Hepatocyte (in vitro differentiated cells): ENCODE measurements around the gene MAP4. TPM values are rescaled to one million over a fixed set of nuclear protein-coding genes. Genes with fewer than 3 reads are reported as not detected.

Experiments used
- DNase-seq: peaks from one replicate; pipeline ENCODE4 v3.0.0-alpha.2; 2016; ENCODE audit warnings: low spot score
- H2AFZ ChIP-seq: fragments of 200-600 bp; sonication (generic); 2 replicates; pipeline ENCODE4 v1.6.0; 2016; ENCODE audit warnings: antibody characterized with exemption, mild to moderate bottlenecking
- H3K27ac ChIP-seq: fragments of 200-600 bp; sonication (generic); 2 replicates; pipeline ENCODE4 v1.5.1; 2016; ENCODE audit warnings: mild to moderate bottlenecking
- H3K27me3 ChIP-seq: fragments of 200-600 bp; sonication (generic); 2 replicates; pipeline ENCODE4 v1.6.1; 2016
- H3K36me3 ChIP-seq: fragments of 200-600 bp; sonication (generic); replicated peaks from 2 replicates; pipeline ENCODE4 v1.5.1; 2016; ENCODE audit warnings: low read depth; ENCODE audit not compliant: insufficient read depth
- H3K4me1 ChIP-seq: fragments of 200-600 bp; sonication (generic); 2 replicates; pipeline ENCODE4 v1.5.1; 2016; ENCODE audit warnings: mild to moderate bottlenecking, moderate library complexity; ENCODE audit not compliant: insufficient read depth
- H3K4me2 ChIP-seq: fragments of 200-600 bp; sonication (generic); 2 replicates; pipeline ENCODE4 v1.6.0; 2016
- H3K4me3 ChIP-seq: fragments of 200-600 bp; sonication (generic); 2 replicates; pipeline ENCODE4 v1.5.1; 2016; ENCODE audit warnings: mild to moderate bottlenecking
- H3K79me2 ChIP-seq: fragments of 200-600 bp; sonication (generic); 2 replicates; pipeline ENCODE4 v1.6.0; 2017; ENCODE audit warnings: mild to moderate bottlenecking
- H3K9me2 ChIP-seq: fragments of 200-600 bp; sonication (generic); replicated peaks from 2 replicates; pipeline ENCODE4 v1.6.0; 2017; ENCODE audit warnings: mild to moderate bottlenecking; ENCODE audit not compliant: insufficient read depth
- H3K9me3 ChIP-seq: fragments of 200-600 bp; sonication (generic); 2 replicates; pipeline ENCODE4 v1.5.1; 2016; ENCODE audit warnings: low read depth, mild to moderate bottlenecking
- H4K20me1 ChIP-seq: fragments of 200-600 bp; sonication (generic); 2 replicates; pipeline ENCODE4 v1.6.0; 2016; ENCODE audit warnings: mild to moderate bottlenecking; ENCODE audit not compliant: insufficient read depth, poor library complexity, severe bottlenecking
- EZH2 ChIP-seq: fragments of 200-600 bp; sonication (generic); IDR thresholded peaks from 2 replicates; pipeline ENCODE4 v1.6.1; 2016; ENCODE audit warnings: antibody characterized with exemption, mild to moderate bottlenecking, borderline replicate concordance
- EZH2phosphoT487 ChIP-seq: fragments of 200-600 bp; sonication (generic); IDR thresholded peaks from one replicate; pipeline ENCODE4 v1.6.1; 2018; ENCODE audit warnings: antibody characterized with exemption, mild to moderate bottlenecking, low read depth, moderate library complexity; ENCODE audit not compliant: unreplicated experiment, severe bottlenecking
- WGBS: methylation state at CpG from one replicate; pipeline ENCODE4 v1.1.6; 2016; ENCODE audit warnings: low lambda C conversion rate; ENCODE audit errors: missing lambda C conversion rate; 5-methylcytosine and 5-hydroxymethylcytosine counted together
- polyA plus RNA-seq: library from polyadenylated mRNA; unstranded; fragments of >200 nt; fragmentation: Nextera tagmentation; extraction: Ambion mirVana; gene quantifications from 2 replicates; pipeline ENCODE4 v1.2.1, GENCODE V29; 2016
- total RNA-seq: library from RNA; depleted of rRNA; stranded (reverse); fragments of >200 nt; gene quantifications from 2 replicates; pipeline ENCODE4 v1.2.3, GENCODE V29; 2014
- TF ChIP-seq, protein P1 (sequence below): fragments of 200-600 bp; sonication (generic); IDR thresholded peaks from 2 replicates; pipeline ENCODE4 v1.5.1; 2016; ENCODE audit warnings: antibody characterized with exemption, mild to moderate bottlenecking; ENCODE audit not compliant: poor library complexity

MAP4 gene
- total and polyA plus RNA-seq, 2 experiments from 2014 or later, result 85.5 to 91.3 TPM

DNA sequence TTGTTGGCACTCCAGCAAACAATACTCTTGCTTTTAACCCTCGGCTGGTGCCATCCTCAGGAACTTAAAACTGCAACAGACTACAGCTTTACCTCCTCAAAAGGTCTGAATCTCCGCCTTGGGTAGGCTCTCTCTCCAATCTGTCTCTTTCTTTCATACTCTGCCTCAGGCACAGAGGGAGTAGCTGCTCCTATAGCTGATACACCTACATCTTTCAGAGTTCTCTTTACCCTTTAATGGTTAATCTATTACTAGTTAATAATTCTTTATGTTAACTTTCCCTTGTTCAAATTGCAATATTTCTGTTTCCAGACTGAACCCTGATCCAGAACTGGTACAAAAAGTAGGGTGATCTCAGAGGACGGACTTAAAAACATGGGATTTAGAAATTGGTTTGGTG lies 66.2 kb downstream of the MAP4 start:
- WGBS, result 84% methylated on average over 3 of the region's 3 CpGs
- Histone ChIP-seq H3K27ac (no peak overlapping the region), H3K36me3 (no peaks in the 10 kb centered on the region), H2AFZ (no peak overlapping the region), H3K79me2 (peaks cover 28% of the 10 kb centered on the region), H3K4me3 (no peak overlapping the region), H3K4me2 (no peak overlapping the region), H3K4me1 (peaks cover 3% of the 10 kb centered on the region), H3K9me2 (no peaks in the 10 kb centered on the region), H3K27me3 (no peaks in the 10 kb centered on the region), H3K9me3 (no peaks in the 10 kb centered on the region), H4K20me1 (no peaks in the 10 kb centered on the region)
- DNase-seq, result no peak
- TF ChIP-seq EZH2 (no peak), EZH2phosphoT487 (no peak)
- TF ChIP-seq, protein P1, sequence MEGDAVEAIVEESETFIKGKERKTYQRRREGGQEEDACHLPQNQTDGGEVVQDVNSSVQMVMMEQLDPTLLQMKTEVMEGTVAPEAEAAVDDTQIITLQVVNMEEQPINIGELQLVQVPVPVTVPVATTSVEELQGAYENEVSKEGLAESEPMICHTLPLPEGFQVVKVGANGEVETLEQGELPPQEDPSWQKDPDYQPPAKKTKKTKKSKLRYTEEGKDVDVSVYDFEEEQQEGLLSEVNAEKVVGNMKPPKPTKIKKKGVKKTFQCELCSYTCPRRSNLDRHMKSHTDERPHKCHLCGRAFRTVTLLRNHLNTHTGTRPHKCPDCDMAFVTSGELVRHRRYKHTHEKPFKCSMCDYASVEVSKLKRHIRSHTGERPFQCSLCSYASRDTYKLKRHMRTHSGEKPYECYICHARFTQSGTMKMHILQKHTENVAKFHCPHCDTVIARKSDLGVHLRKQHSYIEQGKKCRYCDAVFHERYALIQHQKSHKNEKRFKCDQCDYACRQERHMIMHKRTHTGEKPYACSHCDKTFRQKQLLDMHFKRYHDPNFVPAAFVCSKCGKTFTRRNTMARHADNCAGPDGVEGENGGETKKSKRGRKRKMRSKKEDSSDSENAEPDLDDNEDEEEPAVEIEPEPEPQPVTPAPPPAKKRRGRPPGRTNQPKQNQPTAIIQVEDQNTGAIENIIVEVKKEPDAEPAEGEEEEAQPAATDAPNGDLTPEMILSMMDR, result no peak

DNA sequence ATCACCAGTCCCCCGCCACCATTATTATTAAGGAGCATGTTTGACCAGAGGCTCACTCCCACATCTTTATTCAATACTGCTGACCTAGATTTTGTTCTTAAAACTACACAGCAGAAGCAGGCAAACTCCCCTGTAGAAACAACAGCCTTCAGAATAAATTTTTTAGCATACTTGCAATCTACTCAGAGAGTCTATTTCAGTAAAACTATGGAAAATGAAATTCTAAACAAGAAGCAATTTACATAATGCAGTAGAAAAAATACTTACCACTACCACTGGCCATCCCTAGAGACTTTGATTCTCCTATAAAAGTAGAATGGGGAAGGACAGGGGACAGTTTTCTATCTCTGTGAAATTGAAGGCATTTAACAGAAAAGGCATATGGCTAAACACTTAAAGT lies 76.0 kb downstream of the MAP4 start:
- H3K36me3 ChIP-seq, result no peaks in the 10 kb centered on the region
- no peaks in the 10 kb centered on the region for H3K27me3 ChIP-seq
- no peaks in the 10 kb centered on the region for H3K4me1 ChIP-seq
- DNase-seq, result no peak
- TF ChIP-seq EZH2 (no peak), EZH2phosphoT487 (no peak)
- TF ChIP-seq, protein P1, result no peak
- no peak overlapping the region for H3K4me2 ChIP-seq
- H3K9me3 ChIP-seq, result no peaks in the 10 kb centered on the region
- H3K4me3 ChIP-seq, result no peak overlapping the region
- H3K9me2 ChIP-seq, result no peaks in the 10 kb centered on the region
- peaks cover 41% of the 10 kb centered on the region for H3K79me2 ChIP-seq
- no peak overlapping the region for H2AFZ ChIP-seq
- peaks cover 4% of the 10 kb centered on the region for H4K20me1 ChIP-seq
- 100% methylated on average over 1 of the region's 1 CpG for WGBS
- H3K27ac ChIP-seq, result no peak overlapping the region

DNA sequence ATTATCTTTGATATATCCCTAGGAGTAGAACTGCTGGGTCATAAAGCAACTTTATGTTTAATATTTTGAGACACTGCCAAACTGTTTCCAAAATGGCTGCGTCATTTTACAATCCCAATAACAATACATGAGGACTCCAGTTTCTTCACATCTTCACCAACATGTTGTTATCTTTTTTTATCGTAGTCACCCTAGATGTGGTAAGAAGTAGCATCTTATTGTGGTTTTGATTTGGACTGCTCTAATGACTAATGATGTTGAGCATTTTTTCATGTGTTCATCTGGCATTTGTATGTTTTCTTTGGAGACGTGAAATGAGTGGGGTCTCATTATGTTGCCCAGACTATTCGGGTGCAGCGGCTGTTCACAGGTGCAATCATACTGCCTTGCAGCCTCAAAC lies 83.8 kb downstream of the MAP4 start:
- WGBS, result 96% methylated on average over 5 of the region's 5 CpGs
- Histone ChIP-seq H3K27ac (no peak overlapping the region), H3K4me3 (no peak overlapping the region), H3K27me3 (no peaks in the 10 kb centered on the region), H3K4me2 (no peak overlapping the region), H3K36me3 (no peaks in the 10 kb centered on the region), H3K9me2 (no peaks in the 10 kb centered on the region), H3K4me1 (no peaks in the 10 kb centered on the region), H3K79me2 (peaks cover 50% of the 10 kb centered on the region), H4K20me1 (peaks cover 14% of the 10 kb centered on the region), H3K9me3 (no peaks in the 10 kb centered on the region), H2AFZ (no peak overlapping the region)
- DNase-seq, result no peak
- TF ChIP-seq EZH2phosphoT487 (no peak), EZH2 (no peak)
- TF ChIP-seq, protein P1, result no peak

DNA sequence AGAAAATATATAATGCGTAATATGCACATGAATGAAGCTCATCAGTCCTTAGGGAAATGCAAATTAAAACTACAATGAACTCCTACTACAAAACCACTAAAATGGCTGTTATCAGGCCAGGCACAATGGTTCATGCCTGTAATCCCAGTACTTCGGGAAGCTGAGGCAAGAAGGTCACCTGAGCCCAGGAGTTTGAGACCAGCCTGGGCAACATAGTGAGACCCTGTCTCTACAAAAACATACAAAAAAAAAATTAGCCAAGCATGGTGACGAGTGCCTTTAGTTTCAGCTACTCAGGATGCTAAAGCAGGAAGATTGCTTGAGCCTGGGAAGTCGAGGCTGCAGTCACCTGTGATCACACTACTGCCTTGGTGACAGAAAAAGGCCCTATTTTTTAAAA lies 85.2 kb downstream of the MAP4 start:
- Histone ChIP-seq H3K79me2 (peaks cover 42% of the 10 kb centered on the region), H4K20me1 (peaks cover 14% of the 10 kb centered on the region), H3K27ac (no peak overlapping the region), H3K4me2 (no peak overlapping the region), H3K27me3 (no peaks in the 10 kb centered on the region), H3K9me2 (no peaks in the 10 kb centered on the region), H2AFZ (no peak overlapping the region), H3K9me3 (no peaks in the 10 kb centered on the region), H3K4me1 (no peaks in the 10 kb centered on the region), H3K4me3 (no peak overlapping the region), H3K36me3 (no peaks in the 10 kb centered on the region)
- DNase-seq, result no peak
- 97% methylated on average over 4 of the region's 4 CpGs for WGBS
- TF ChIP-seq EZH2phosphoT487, result no peak
